H9 (cell line): ENCODE results near the gene CFAP54. TPM values are rescaled to one million over a fixed set of nuclear protein-coding genes. Genes with fewer than 3 reads are reported as not detected.

Source experiments
- DNase-seq: peaks from one replicate; pipeline ENCODE4 v3.0.0-alpha.2; 2017
- H2AFZ ChIP-seq: one replicate; pipeline ENCODE4 v1.6.1; 2013; ENCODE audit warnings: mild to moderate bottlenecking, low read length, control low read depth, moderate library complexity
- H2AK5ac ChIP-seq: 2 replicates; pipeline ENCODE4 v1.6.1; 2013; ENCODE audit warnings: low read length, control low read depth, mixed read lengths; ENCODE audit not compliant: insufficient read length
- H2BK120ac ChIP-seq: one replicate; pipeline ENCODE4 v1.6.1; 2013; ENCODE audit warnings: low read depth, mild to moderate bottlenecking, low read length, control low read depth, inconsistent platforms; ENCODE audit not compliant: poor library complexity, severe bottlenecking
- H2BK12ac ChIP-seq: 2 replicates; pipeline ENCODE4 v1.6.1; 2013; ENCODE audit warnings: low read length, control low read depth, mixed read lengths, low read depth; ENCODE audit not compliant: insufficient read length
- H2BK15ac ChIP-seq: 2 replicates; pipeline ENCODE4 v1.6.1; 2013; ENCODE audit warnings: low read depth, low read length, control low read depth
- H2BK20ac ChIP-seq: one replicate; pipeline ENCODE4 v1.6.1; 2013; ENCODE audit warnings: low read depth, mild to moderate bottlenecking, low read length, control low read depth, inconsistent platforms; ENCODE audit not compliant: poor library complexity, severe bottlenecking
- H2BK5ac ChIP-seq: 2 replicates; pipeline ENCODE4 v1.6.1; 2013; ENCODE audit warnings: low read length, control low read depth, mixed read lengths; ENCODE audit not compliant: insufficient read length
- H3K14ac ChIP-seq: 2 replicates; pipeline ENCODE4 v1.6.1; 2013; ENCODE audit warnings: low read length, control low read depth; ENCODE audit not compliant: insufficient read depth
- H3K18ac ChIP-seq: 2 replicates; pipeline ENCODE4 v1.6.1; 2013; ENCODE audit warnings: low read depth, mild to moderate bottlenecking, mixed read lengths, low read length, control low read depth; ENCODE audit not compliant: insufficient read length
- H3K23ac ChIP-seq: 2 replicates; pipeline ENCODE4 v1.6.1; 2013; ENCODE audit warnings: low read length, control low read depth, mixed read lengths, low read depth; ENCODE audit not compliant: insufficient read length
- H3K23me2 ChIP-seq: 2 replicates; pipeline ENCODE4 v1.6.1; 2013; ENCODE audit warnings: low read depth, mild to moderate bottlenecking, mixed read lengths, low read length, control low read depth; ENCODE audit not compliant: insufficient read length, poor library complexity, severe bottlenecking
- H3K27ac ChIP-seq: 2 replicates; pipeline ENCODE4 v1.5.1; 2013; ENCODE audit warnings: low read length, control low read depth, mixed read lengths, low read depth; ENCODE audit not compliant: insufficient read length
- H3K27me3 ChIP-seq: 2 replicates; pipeline ENCODE4 v1.6.1; 2013; ENCODE audit warnings: low read length, control low read depth, inconsistent platforms; ENCODE audit not compliant: insufficient read depth
- H3K4ac ChIP-seq: 2 replicates; pipeline ENCODE4 v1.6.1; 2013; ENCODE audit warnings: low read depth, mild to moderate bottlenecking, control low read depth, inconsistent platforms, low read length, moderate library complexity
- H3K4me1 ChIP-seq: 2 replicates; pipeline ENCODE4 v1.6.1; 2013; ENCODE audit warnings: low read length, control low read depth, inconsistent platforms; ENCODE audit not compliant: insufficient read depth
- H3K4me2 ChIP-seq: 2 replicates; pipeline ENCODE4 v1.6.1; 2013; ENCODE audit warnings: low read length, control low read depth, mixed read lengths; ENCODE audit not compliant: insufficient read length, insufficient read depth
- H3K56ac ChIP-seq: 2 replicates; pipeline ENCODE4 v1.6.1; 2013; ENCODE audit warnings: low read depth, mild to moderate bottlenecking, mixed read lengths, low read length, control low read depth; ENCODE audit not compliant: insufficient read length
- H3K79me1 ChIP-seq: 2 replicates; pipeline ENCODE4 v1.6.1; 2013; ENCODE audit warnings: low read depth, mild to moderate bottlenecking, moderate library complexity, low read length, control low read depth, inconsistent platforms; ENCODE audit not compliant: insufficient read depth, poor library complexity, severe bottlenecking
- H3K79me2 ChIP-seq: 2 replicates; pipeline ENCODE4 v1.6.1; 2013; ENCODE audit warnings: low read length, control low read depth, inconsistent platforms; ENCODE audit not compliant: insufficient read depth
- H3K9ac ChIP-seq: 2 replicates; pipeline ENCODE4 v1.6.1; 2013; ENCODE audit warnings: low read length, control low read depth, mixed read lengths; ENCODE audit not compliant: insufficient read length; ENCODE audit errors: extremely low read depth
- H3K9me3 ChIP-seq: one replicate; pipeline ENCODE4 v1.6.1; 2013; ENCODE audit warnings: low read depth, low read length, inconsistent platforms; ENCODE audit not compliant: control insufficient read depth
- H3T11ph ChIP-seq: one replicate; pipeline ENCODE4 v1.6.1; 2013; ENCODE audit warnings: mild to moderate bottlenecking, low read length, control low read depth, inconsistent platforms
- H4K20me1 ChIP-seq: one replicate; pipeline ENCODE4 v1.6.1; 2013; ENCODE audit not compliant: control insufficient read depth, insufficient read length, insufficient read depth
- H4K5ac ChIP-seq: 2 replicates; pipeline ENCODE4 v1.6.1; 2013; ENCODE audit warnings: low read depth, mild to moderate bottlenecking, mixed read lengths, low read length, control low read depth; ENCODE audit not compliant: insufficient read length
- H4K8ac ChIP-seq: replicated peaks from 2 replicates; pipeline ENCODE4 v1.6.1; 2013; ENCODE audit warnings: low read length, control low read depth, mixed read lengths, low read depth; ENCODE audit not compliant: insufficient read length
- H4K91ac ChIP-seq: 2 replicates; pipeline ENCODE4 v1.6.1; 2013; ENCODE audit warnings: low read depth, mild to moderate bottlenecking, moderate library complexity, mixed read lengths, low read length, control low read depth; ENCODE audit not compliant: insufficient read length
- H3K27ac Mint-ChIP-seq, 3 experiments: 2 replicates in 2 of 3; 3 replicates in 1 of 3; pipeline ENCODE4 v1.8.0; 2020 to 2021; ENCODE audit warnings: mixed read lengths in 3 of 3, mild to moderate bottlenecking in 1 of 3, moderate library complexity in 1 of 3
- H3K27me3 Mint-ChIP-seq: 2 replicates; pipeline ENCODE4 v1.8.0; 2021; ENCODE audit warnings: low read depth, mild to moderate bottlenecking, moderate library complexity, mixed read lengths
- H3K36me3 Mint-ChIP-seq, 3 experiments: 2 replicates in 2 of 3; 3 replicates in 1 of 3; pipeline ENCODE4 v1.8.0; 2020 to 2021; ENCODE audit warnings: low read depth in 3 of 3, mixed read lengths in 3 of 3; ENCODE audit not compliant: insufficient read depth in 1 of 3
- H3K4me1 Mint-ChIP-seq, 2 experiments: 2 replicates each; pipeline ENCODE4 v1.8.0; 2020; ENCODE audit warnings: mixed read lengths in 2 of 2
- H3K4me3 Mint-ChIP-seq, 2 experiments: 2 replicates in 1 of 2; 3 replicates in 1 of 2; pipeline ENCODE4 v1.8.0; 2020 to 2021; ENCODE audit warnings: mild to moderate bottlenecking in 2 of 2, mixed read lengths in 2 of 2, moderate library complexity in 1 of 2
- H3K9me3 Mint-ChIP-seq, 2 experiments: 2 replicates in 1 of 2; 3 replicates in 1 of 2; pipeline ENCODE4 v1.8.0; 2020; ENCODE audit warnings: mild to moderate bottlenecking in 2 of 2, mixed read lengths in 2 of 2, moderate library complexity in 1 of 2
- CTCF ChIP-seq: fragments of 200-600 bp; sonication (generic); conservative IDR thresholded peaks from 3 replicates; pipeline ENCODE4 v1.8.0; 2021; ENCODE audit warnings: antibody characterized with exemption, mild to moderate bottlenecking
- WGBS: extraction: QIAGEN DNeasy Blood & Tissue Kit; methylation state at CpG from one replicate; pipeline ENCODE4 v1.1.7; 2013; ENCODE audit warnings: missing lambda C conversion rate, low lambda C conversion rate, mixed read lengths; ENCODE audit not compliant: insufficient read length; ENCODE audit errors: extremely low coverage; 5-methylcytosine and 5-hydroxymethylcytosine counted together
- total RNA-seq: library from RNA; stranded (reverse); gene quantifications from 2 replicates; pipeline ENCODE4 v1.2.1, GENCODE V29; 2021

CFAP54 gene
- total RNA-seq, 1 experiment from 2014 or later: 0.24 TPM

GRCh38 chr12:96501133-96501761 lies 11.9 kb downstream of the CFAP54 start:
- no peak overlapping the region for H3K4me2 ChIP-seq
- no peak overlapping the region for H3K14ac ChIP-seq
- no peak overlapping the region for H2BK5ac ChIP-seq
- H3K4me1 ChIP-seq: no peaks in the 10 kb centered on the region
- WGBS: no CpG with 5 or more reads among the region's 5 CpGs
- no peaks in the 10 kb centered on the region for H3K23me2 ChIP-seq
- Mint-ChIP-seq H3K4me1 (peaks cover 7 to 8% of the 10 kb centered on the region in 2 experiments), H3K9me3 (no peaks in the 10 kb centered on the region), H3K27ac (peak overlapping the region in 2 of 3 experiments; percentile 88 to 95; a peak in 4 of 7 replicates), H3K27me3 (no peaks in the 10 kb centered on the region; the same call in 1 of the 2 replicates), H3K36me3 (no peaks in the 10 kb centered on the region; a peak in 1 of 7 replicates), H3K4me3 (no peak overlapping the region; a peak in 1 of 5 replicates)
- H3K4ac ChIP-seq: no peak overlapping the region
- H3K79me1 ChIP-seq: no peaks in the 10 kb centered on the region
- no peak overlapping the region for H4K91ac ChIP-seq
- H2BK20ac ChIP-seq: no peak overlapping the region
- H4K8ac ChIP-seq: no peak overlapping the region
- no peak overlapping the region for H2AK5ac ChIP-seq
- no peak overlapping the region for H2BK12ac ChIP-seq
- H2BK120ac ChIP-seq: no peak overlapping the region
- no peak overlapping the region for H3K23ac ChIP-seq
- H3K79me2 ChIP-seq: no peaks in the 10 kb centered on the region
- H3K18ac ChIP-seq: no peak overlapping the region
- H3T11ph ChIP-seq: no peak overlapping the region
- H3K56ac ChIP-seq: no peak overlapping the region
- TF ChIP-seq CTCF: no peak
- peak; percentile 45 for DNase-seq
- H4K20me1 ChIP-seq: no peaks in the 10 kb centered on the region
- no peak overlapping the region for H2AFZ ChIP-seq
- H4K5ac ChIP-seq: no peak overlapping the region
- H2BK15ac ChIP-seq: no peak overlapping the region
- H3K9me3 ChIP-seq: no peaks in the 10 kb centered on the region
- no peaks in the 10 kb centered on the region for H3K27me3 ChIP-seq
- H3K9ac ChIP-seq: no peak overlapping the region
- H3K27ac ChIP-seq: no peak overlapping the region
